ENCODE measurements around the gene PFKFB3.
"Not testable (repeated sequence)": the region's sequence is repeated elsewhere in the genome, so short reads cannot be mapped to it uniquely, and the experiment has no call there.

The PFKFB3 gene

GRCh38 chr10:6292741-6293151, 90.0 kb downstream of the PFKFB3 start:
- H3K4me3 ChIP-seq (ENCODE audit: low read depth in 1 of 5, low read length in 5 of 5), result no peak overlapping the region
- no peak overlapping the region for H3K27ac ChIP-seq (ENCODE audit: low read depth, low read length)
- no peaks in the 10 kb centered on the region for H3K36me3 ChIP-seq (ENCODE audit: control insufficient read depth in 5 of 5, insufficient read depth in 5 of 5, low read length in 5 of 5)

GRCh38 chr10:6296425-6296824, 93.7 kb downstream of the PFKFB3 start:
- H3K27ac ChIP-seq (ENCODE audit: low read depth, low read length); H3K4me3 ChIP-seq (ENCODE audit: low read depth in 1 of 5, low read length in 5 of 5); H3K9ac ChIP-seq (ENCODE audit: low read length in 5 of 5); H3K27me3 ChIP-seq (ENCODE audit: control insufficient read depth in 5 of 5, insufficient read depth in 4 of 5, low read length in 5 of 5); H3K36me3 ChIP-seq (ENCODE audit: control insufficient read depth in 5 of 5, insufficient read depth in 5 of 5, low read length in 5 of 5); H3K9me3 ChIP-seq (ENCODE audit: control insufficient read depth in 5 of 5, low read length in 5 of 5): not testable (repeated sequence)
- peaks cover 0 to 17% (median 6%) of the 10 kb centered on the region in 5 donors for H3K4me1 ChIP-seq (ENCODE audit: control insufficient read depth in 5 of 5, insufficient read depth in 5 of 5, low read length in 5 of 5)

More at GRCh38 chr10:6292741-6293151, 90.0 kb downstream of the PFKFB3 start:
- H3K4me1 ChIP-seq (ENCODE audit: control insufficient read depth in 5 of 5, insufficient read depth in 5 of 5, low read length in 5 of 5), result peaks cover 0 to 10% (median 9%) of the 10 kb centered on the region in 5 donors
- H3K9ac ChIP-seq (ENCODE audit: low read length in 5 of 5), result no peak overlapping the region
- no peaks in the 10 kb centered on the region for H3K9me3 ChIP-seq (ENCODE audit: control insufficient read depth in 5 of 5, low read length in 5 of 5)
- H3K27me3 ChIP-seq (ENCODE audit: control insufficient read depth in 5 of 5, insufficient read depth in 4 of 5, low read length in 5 of 5), result no peaks in the 10 kb centered on the region

GRCh38 chr10:6296828-6297251, 94.1 kb downstream of the PFKFB3 start:
- Histone ChIP-seq H3K27ac (ENCODE audit: low read depth, low read length) (no peak overlapping the region), H3K9me3 (ENCODE audit: control insufficient read depth in 5 of 5, low read length in 5 of 5) (no peaks in the 10 kb centered on the region), H3K36me3 (ENCODE audit: control insufficient read depth in 5 of 5, insufficient read depth in 5 of 5, low read length in 5 of 5) (peaks cover 0 to 2% (median 0%) of the 10 kb centered on the region in 5 donors), H3K9ac (ENCODE audit: low read length in 5 of 5) (no peak overlapping the region), H3K4me3 (ENCODE audit: low read depth in 1 of 5, low read length in 5 of 5) (no peak overlapping the region), H3K27me3 (ENCODE audit: control insufficient read depth in 5 of 5, insufficient read depth in 4 of 5, low read length in 5 of 5) (no peaks in the 10 kb centered on the region), H3K4me1 (ENCODE audit: control insufficient read depth in 5 of 5, insufficient read depth in 5 of 5, low read length in 5 of 5) (peaks cover 0 to 17% (median 4%) of the 10 kb centered on the region in 5 donors)

- Histone ChIP-seq H3K4me3 (ENCODE audit: low read depth in 1 of 5, low read length in 5 of 5) (no peak overlapping the region), H3K27ac (ENCODE audit: low read depth, low read length) (no peak overlapping the region), H3K4me1 (ENCODE audit: control insufficient read depth in 5 of 5, insufficient read depth in 5 of 5, low read length in 5 of 5) (peaks cover 0 to 17% (median 4%) of the 10 kb centered on the region in 5 donors), H3K9me3 (ENCODE audit: control insufficient read depth in 5 of 5, low read length in 5 of 5) (no peaks in the 10 kb centered on the region), H3K36me3 (ENCODE audit: control insufficient read depth in 5 of 5, insufficient read depth in 5 of 5, low read length in 5 of 5) (peaks cover 0 to 2% (median 0%) of the 10 kb centered on the region in 5 donors), H3K9ac (ENCODE audit: low read length in 5 of 5) (no peak overlapping the region), H3K27me3 (ENCODE audit: control insufficient read depth in 5 of 5, insufficient read depth in 4 of 5, low read length in 5 of 5) (no peaks in the 10 kb centered on the region)
Observed at GRCh38 chr10:6297522-6297921, 94.8 kb downstream of the PFKFB3 start.

GRCh38 chr10:6297951-6298381, 95.2 kb downstream of the PFKFB3 start:
- Histone ChIP-seq H3K36me3 (ENCODE audit: control insufficient read depth in 5 of 5, insufficient read depth in 5 of 5, low read length in 5 of 5) (peaks cover 0 to 2% (median 0%) of the 10 kb centered on the region in 5 donors), H3K9me3 (ENCODE audit: control insufficient read depth in 5 of 5, low read length in 5 of 5) (no peaks in the 10 kb centered on the region)

GRCh38 chr10:6298428-6298827, 95.7 kb downstream of the PFKFB3 start:
- no peaks in the 10 kb centered on the region for H3K27me3 ChIP-seq (ENCODE audit: control insufficient read depth in 5 of 5, insufficient read depth in 4 of 5, low read length in 5 of 5)
- no peaks in the 10 kb centered on the region for H3K9me3 ChIP-seq (ENCODE audit: control insufficient read depth in 5 of 5, low read length in 5 of 5)
- no peak overlapping the region for H3K27ac ChIP-seq (ENCODE audit: low read depth, low read length)

More at GRCh38 chr10:6297951-6298381, 95.2 kb downstream of the PFKFB3 start:
- Histone ChIP-seq H3K4me1 (ENCODE audit: control insufficient read depth in 5 of 5, insufficient read depth in 5 of 5, low read length in 5 of 5) (peaks cover 0 to 17% (median 4%) of the 10 kb centered on the region in 5 donors), H3K4me3 (ENCODE audit: low read depth in 1 of 5, low read length in 5 of 5) (no peak overlapping the region), H3K27ac (ENCODE audit: low read depth, low read length) (no peak overlapping the region), H3K27me3 (ENCODE audit: control insufficient read depth in 5 of 5, insufficient read depth in 4 of 5, low read length in 5 of 5) (no peaks in the 10 kb centered on the region), H3K9ac (ENCODE audit: low read length in 5 of 5) (no peak overlapping the region)

GRCh38 chr10:6299234-6299633, 96.5 kb downstream of the PFKFB3 start:
- Histone ChIP-seq H3K4me1 (ENCODE audit: control insufficient read depth in 5 of 5, insufficient read depth in 5 of 5, low read length in 5 of 5) (peaks cover 0 to 17% (median 4%) of the 10 kb centered on the region in 5 donors), H3K9me3 (ENCODE audit: control insufficient read depth in 5 of 5, low read length in 5 of 5) (no peaks in the 10 kb centered on the region), H3K27me3 (ENCODE audit: control insufficient read depth in 5 of 5, insufficient read depth in 4 of 5, low read length in 5 of 5) (no peaks in the 10 kb centered on the region), H3K27ac (ENCODE audit: low read depth, low read length) (no peak overlapping the region), H3K9ac (ENCODE audit: low read length in 5 of 5) (no peak overlapping the region), H3K4me3 (ENCODE audit: low read depth in 1 of 5, low read length in 5 of 5) (no peak overlapping the region), H3K36me3 (ENCODE audit: control insufficient read depth in 5 of 5, insufficient read depth in 5 of 5, low read length in 5 of 5) (peaks cover 0 to 2% (median 0%) of the 10 kb centered on the region in 5 donors)

More at GRCh38 chr10:6298428-6298827, 95.7 kb downstream of the PFKFB3 start:
- H3K4me3 ChIP-seq (ENCODE audit: low read depth in 1 of 5, low read length in 5 of 5), result no peak overlapping the region
- H3K36me3 ChIP-seq (ENCODE audit: control insufficient read depth in 5 of 5, insufficient read depth in 5 of 5, low read length in 5 of 5), result peaks cover 0 to 2% (median 0%) of the 10 kb centered on the region in 5 donors
- peaks cover 0 to 17% (median 4%) of the 10 kb centered on the region in 5 donors for H3K4me1 ChIP-seq (ENCODE audit: control insufficient read depth in 5 of 5, insufficient read depth in 5 of 5, low read length in 5 of 5)
- no peak overlapping the region for H3K9ac ChIP-seq (ENCODE audit: low read length in 5 of 5)

GRCh38 chr10:6299743-6300105, 97.0 kb downstream of the PFKFB3 start:
- no peaks in the 10 kb centered on the region for H3K9me3 ChIP-seq (ENCODE audit: control insufficient read depth in 5 of 5, low read length in 5 of 5)
- H3K4me1 ChIP-seq (ENCODE audit: control insufficient read depth in 5 of 5, insufficient read depth in 5 of 5, low read length in 5 of 5), result peaks cover 0 to 17% (median 4%) of the 10 kb centered on the region in 5 donors
- H3K4me3 ChIP-seq (ENCODE audit: low read depth in 1 of 5, low read length in 5 of 5), result no peak overlapping the region
- no peaks in the 10 kb centered on the region for H3K27me3 ChIP-seq (ENCODE audit: control insufficient read depth in 5 of 5, insufficient read depth in 4 of 5, low read length in 5 of 5)
- H3K27ac ChIP-seq (ENCODE audit: low read depth, low read length), result no peak overlapping the region
- H3K9ac ChIP-seq (ENCODE audit: low read length in 5 of 5), result no peak overlapping the region
- peaks cover 0 to 2% (median 0%) of the 10 kb centered on the region in 5 donors for H3K36me3 ChIP-seq (ENCODE audit: control insufficient read depth in 5 of 5, insufficient read depth in 5 of 5, low read length in 5 of 5)

- Histone ChIP-seq H3K4me1 (ENCODE audit: control insufficient read depth in 5 of 5, insufficient read depth in 5 of 5, low read length in 5 of 5) (peaks cover 0 to 17% (median 4%) of the 10 kb centered on the region in 5 donors), H3K9ac (ENCODE audit: low read length in 5 of 5) (no peak overlapping the region), H3K36me3 (ENCODE audit: control insufficient read depth in 5 of 5, insufficient read depth in 5 of 5, low read length in 5 of 5) (peaks cover 0 to 2% (median 0%) of the 10 kb centered on the region in 5 donors), H3K27me3 (ENCODE audit: control insufficient read depth in 5 of 5, insufficient read depth in 4 of 5, low read length in 5 of 5) (no peaks in the 10 kb centered on the region), H3K27ac (ENCODE audit: low read depth, low read length) (no peak overlapping the region), H3K9me3 (ENCODE audit: control insufficient read depth in 5 of 5, low read length in 5 of 5) (no peaks in the 10 kb centered on the region), H3K4me3 (ENCODE audit: low read depth in 1 of 5, low read length in 5 of 5) (no peak overlapping the region)
Observed at GRCh38 chr10:6300106-6300783, 97.5 kb downstream of the PFKFB3 start.

- Histone ChIP-seq H3K36me3 (ENCODE audit: control insufficient read depth in 5 of 5, insufficient read depth in 5 of 5, low read length in 5 of 5) (peaks cover 0 to 2% (median 0%) of the 10 kb centered on the region in 5 donors), H3K9me3 (ENCODE audit: control insufficient read depth in 5 of 5, low read length in 5 of 5) (no peaks in the 10 kb centered on the region), H3K27me3 (ENCODE audit: control insufficient read depth in 5 of 5, insufficient read depth in 4 of 5, low read length in 5 of 5) (no peaks in the 10 kb centered on the region), H3K9ac (ENCODE audit: low read length in 5 of 5) (no peak overlapping the region), H3K27ac (ENCODE audit: low read depth, low read length) (no peak overlapping the region), H3K4me3 (ENCODE audit: low read depth in 1 of 5, low read length in 5 of 5) (no peak overlapping the region), H3K4me1 (ENCODE audit: control insufficient read depth in 5 of 5, insufficient read depth in 5 of 5, low read length in 5 of 5) (peaks cover 0 to 17% (median 4%) of the 10 kb centered on the region in 5 donors)
Observed at GRCh38 chr10:6300784-6301460, 98.2 kb downstream of the PFKFB3 start.

Data from subcutaneous abdominal adipose tissue (tissue), 5 donors.